Measurements from ENCODE around the gene DNMT3A. TPM values are rescaled to one million over a fixed set of nuclear protein-coding genes. Genes with fewer than 3 reads are reported as not detected.

DNMT3A gene
- total RNA-seq, 1 donor: 11.7 TPM

DNA sequence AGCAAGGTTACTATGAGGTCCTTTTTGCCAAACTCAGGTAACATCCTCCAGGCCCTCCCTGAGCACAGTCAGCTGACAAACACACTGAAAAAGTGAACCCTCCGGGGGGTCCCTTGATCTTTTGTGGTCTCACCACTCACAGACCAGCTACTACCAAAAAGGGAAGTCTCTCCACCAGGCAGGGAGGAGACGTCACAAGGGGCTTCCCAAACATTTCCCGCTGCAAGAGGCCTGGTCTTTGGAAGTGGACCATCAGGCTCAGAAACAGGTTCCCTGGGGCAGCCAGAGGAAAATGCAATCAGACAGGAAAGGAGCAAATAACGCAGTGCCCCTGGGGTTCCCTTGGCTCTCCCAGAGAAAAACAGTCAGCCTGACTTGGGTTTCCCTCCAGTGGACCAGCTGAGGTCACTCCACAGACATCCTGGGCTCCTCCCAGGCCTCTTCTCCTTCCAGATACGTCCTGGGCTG lies 134.6 kb downstream of the DNMT3A start:
- no peak overlapping the region for H3K4me3 ChIP-seq (ENCODE audit: low read depth, low read length)
- DNase-seq (ENCODE audit: low read depth): no peak
- no peak for TF ChIP-seq CTCF (IDR thresholded peaks at IDR 0.05; ENCODE audit: insufficient read depth, low read depth, low read length)

DNA sequence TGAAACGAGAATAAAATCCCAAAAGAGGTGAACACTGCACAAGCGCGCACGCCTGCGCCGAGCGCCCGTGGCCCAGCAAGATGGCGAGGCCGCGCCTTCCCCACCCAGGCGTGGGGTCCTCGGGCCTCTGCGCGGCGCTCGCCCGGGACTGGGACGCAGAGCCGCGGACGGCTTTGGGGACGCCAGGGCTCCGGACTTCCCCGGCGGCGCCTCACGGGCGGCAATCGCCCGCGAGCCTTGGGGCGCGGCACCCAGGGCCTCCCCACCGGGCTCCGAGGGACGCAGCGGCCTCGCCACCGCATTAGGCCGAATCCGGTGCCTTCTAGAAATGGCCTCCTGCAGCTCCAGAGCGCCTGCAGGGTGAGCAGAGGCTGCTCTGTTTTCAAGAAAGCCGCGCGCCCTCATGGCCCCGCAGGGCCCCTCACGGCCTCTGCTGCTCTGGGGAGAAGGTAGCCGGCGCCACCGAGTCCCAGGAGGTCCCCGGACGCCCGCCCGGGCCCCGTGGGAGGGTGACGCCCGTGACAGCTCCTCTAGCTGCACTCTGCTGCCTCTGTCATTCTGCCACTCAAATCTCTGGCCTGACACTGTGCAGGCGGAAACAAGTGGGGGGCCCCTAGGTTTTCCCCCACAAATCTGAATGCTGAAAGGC lies 137.4 kb downstream of the DNMT3A start:
- TF ChIP-seq CTCF (IDR thresholded peaks at IDR 0.05; ENCODE audit: insufficient read depth, low read depth, low read length): no peak
- peak overlapping the region; percentile 12 for H3K4me3 ChIP-seq (ENCODE audit: low read depth, low read length)
- DNase-seq (ENCODE audit: low read depth): no peak

- H3K4me3 ChIP-seq (ENCODE audit: low read depth, low read length): no peak overlapping the region
- DNase-seq (ENCODE audit: low read depth): no peak
- no peak for TF ChIP-seq CTCF (IDR thresholded peaks at IDR 0.05; ENCODE audit: insufficient read depth, low read depth, low read length)
Measured at GRCh38 chr2:25202275-25202674, 139.4 kb downstream of the DNMT3A start.

GRCh38 chr2:25201794-25202193 lies 139.9 kb downstream of the DNMT3A start:
- DNase-seq (ENCODE audit: low read depth): no peak
- no peak for TF ChIP-seq CTCF (IDR thresholded peaks at IDR 0.05; ENCODE audit: insufficient read depth, low read depth, low read length)

DNA sequence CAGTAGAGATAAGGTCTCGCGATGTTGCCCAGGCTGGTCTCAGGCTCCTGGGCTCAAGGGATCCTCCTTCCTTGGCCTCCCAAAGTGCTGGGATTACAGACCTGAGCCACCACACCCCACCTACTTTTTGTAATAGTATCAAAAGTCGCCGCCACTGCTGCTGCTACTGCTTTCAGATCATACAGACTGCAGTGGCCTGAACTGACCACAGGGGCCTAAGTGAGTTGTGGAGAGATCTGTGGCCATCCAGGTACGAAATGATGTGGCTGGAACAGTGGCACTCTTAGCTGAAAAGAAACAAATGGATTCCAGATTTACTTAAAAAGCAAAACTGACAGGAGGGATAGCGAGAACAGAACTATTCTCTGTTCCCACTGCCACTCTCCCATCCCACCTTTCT lies 140.5 kb downstream of the DNMT3A start:
- TF ChIP-seq CTCF (IDR thresholded peaks at IDR 0.05; ENCODE audit: insufficient read depth, low read depth, low read length): peak; percentile 28
- no peak overlapping the region for H3K4me3 ChIP-seq (ENCODE audit: low read depth, low read length)
- no peak for DNase-seq (ENCODE audit: low read depth)

More at GRCh38 chr2:25201794-25202193, 139.9 kb downstream of the DNMT3A start:
- no peak overlapping the region for H3K4me3 ChIP-seq (ENCODE audit: low read depth, low read length)

DNA sequence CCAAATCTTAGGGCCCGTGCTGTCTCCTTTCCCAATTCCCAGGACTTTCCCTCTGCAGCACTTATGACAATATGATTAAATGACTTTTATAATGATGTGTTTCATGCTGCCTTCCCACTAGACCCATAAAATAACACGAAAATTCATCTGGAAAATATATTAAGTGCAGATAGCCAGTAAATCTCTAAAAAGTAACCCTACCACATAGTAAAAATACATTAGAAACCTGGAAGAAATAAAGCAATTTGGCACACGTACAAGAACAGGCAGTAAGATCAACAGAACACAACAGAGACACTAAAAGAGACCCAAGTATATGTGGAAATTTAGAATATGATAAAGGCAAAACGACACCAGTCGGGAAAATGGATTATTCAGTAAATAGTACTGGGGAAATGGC lies 143.1 kb downstream of the DNMT3A start:
- no peak for DNase-seq (ENCODE audit: low read depth)
- H3K4me3 ChIP-seq (ENCODE audit: low read depth, low read length): no peak overlapping the region
- TF ChIP-seq CTCF (IDR thresholded peaks at IDR 0.05; ENCODE audit: insufficient read depth, low read depth, low read length): no peak

GRCh38 chr2:25198209-25198525 lies 143.6 kb downstream of the DNMT3A start:
- no peak for DNase-seq (ENCODE audit: low read depth)
- no peak for TF ChIP-seq CTCF (IDR thresholded peaks at IDR 0.05; ENCODE audit: insufficient read depth, low read depth, low read length)
- no peak overlapping the region for H3K4me3 ChIP-seq (ENCODE audit: low read depth, low read length)

Measured in fibroblast of villous mesenchyme (primary cell).